Measurements from ENCODE around the gene VWC2L. TPM values are rescaled to one million over a fixed set of nuclear protein-coding genes. Genes with fewer than 3 reads are reported as not detected.

The VWC2L gene
- total RNA-seq (2014; rRNA removed; shearing (Covaris generic)) = not detected in 2 replicates

GRCh38 chr2:214410918-214411554 is at the start of gene VWC2L:
TSS of gene VWC2L (plus strand) at chr2:214411054. CDS start at chr2:214414194, 3,140 bp downstream.
- peak; percentile 1 for DNase-seq (ENCODE audit: low read depth)

DNA sequence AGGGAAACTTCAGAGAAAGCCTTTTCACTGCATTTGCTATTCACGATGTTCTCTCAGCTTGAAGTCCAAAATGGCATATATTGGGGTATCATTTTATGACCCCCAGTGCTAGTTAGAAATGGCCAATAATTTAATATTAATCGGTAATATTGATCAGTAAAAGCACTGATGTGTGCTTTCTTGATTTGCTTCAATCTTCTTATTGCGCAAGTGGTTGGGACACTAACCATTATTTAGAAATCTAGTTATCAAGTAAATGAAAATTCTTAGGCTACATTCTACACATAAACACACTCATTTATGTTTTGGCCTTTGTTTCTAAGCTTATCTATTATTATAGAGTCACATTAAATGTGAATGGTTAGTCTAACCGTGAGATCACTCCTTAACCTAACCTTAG is 49.7 kb upstream of the VWC2L start:
- no peak for DNase-seq (ENCODE audit: low read depth)

- DNase-seq (ENCODE audit: low read depth) = no peak
Measured at GRCh38 chr2:214365549-214365948, 45.3 kb upstream of the VWC2L start.

- DNase-seq (ENCODE audit: low read depth) = no peak
Measured at GRCh38 chr2:214367171-214367570, 43.7 kb upstream of the VWC2L start.

- no peak for DNase-seq (ENCODE audit: low read depth)
Measured at GRCh38 chr2:214376618-214377285, 34.1 kb upstream of the VWC2L start.

- no peak for DNase-seq (ENCODE audit: low read depth)
Measured at GRCh38 chr2:214377286-214377624, 33.6 kb upstream of the VWC2L start.

GRCh38 chr2:214378455-214379103 is 32.3 kb upstream of the VWC2L start:
- no peak for DNase-seq (ENCODE audit: low read depth)

DNA sequence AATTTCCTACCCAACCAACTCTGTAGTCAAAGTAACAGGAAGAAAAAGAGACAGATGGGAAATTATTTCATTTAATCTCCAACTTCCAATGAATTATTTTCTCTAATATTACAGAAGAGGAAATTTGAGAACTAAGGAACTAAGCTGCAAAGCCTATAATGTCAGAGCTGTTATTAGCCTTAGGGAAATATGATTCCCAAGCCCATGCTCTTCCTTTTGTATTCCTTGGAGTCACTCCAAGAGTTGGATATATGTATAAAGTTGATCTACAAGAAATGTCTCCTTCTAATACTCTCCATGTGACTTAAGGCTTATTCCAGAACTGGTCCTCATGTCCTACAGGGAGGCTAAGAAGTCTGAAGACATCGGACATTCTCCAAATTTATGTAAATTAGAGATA is 31.6 kb upstream of the VWC2L start:
- no peak for DNase-seq (ENCODE audit: low read depth)

DNA sequence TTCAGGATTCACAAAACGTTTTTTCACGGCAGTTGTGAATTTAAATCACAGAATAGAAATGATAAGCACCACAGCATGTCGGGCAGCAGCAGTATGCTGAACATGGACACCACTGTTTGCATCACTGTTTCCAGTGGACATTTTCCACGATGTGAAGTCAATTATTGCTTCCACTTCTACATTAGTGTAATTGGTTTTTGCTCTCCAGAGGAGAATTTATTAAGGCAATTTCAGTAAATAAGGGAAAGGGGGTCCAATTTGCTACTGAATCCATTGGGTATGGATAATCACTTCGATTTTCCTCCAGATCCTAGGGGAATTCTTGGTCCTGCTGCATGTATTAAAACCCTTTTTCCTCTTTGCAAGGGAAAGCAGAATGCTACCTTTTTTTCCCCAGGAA is 30.2 kb upstream of the VWC2L start:
- DNase-seq (ENCODE audit: low read depth) = no peak

GRCh38 chr2:214382229-214382628 is 28.6 kb upstream of the VWC2L start:
- no peak for DNase-seq (ENCODE audit: low read depth)

GRCh38 chr2:214386720-214387119 is 24.1 kb upstream of the VWC2L start:
- no peak for DNase-seq (ENCODE audit: low read depth)

DNA sequence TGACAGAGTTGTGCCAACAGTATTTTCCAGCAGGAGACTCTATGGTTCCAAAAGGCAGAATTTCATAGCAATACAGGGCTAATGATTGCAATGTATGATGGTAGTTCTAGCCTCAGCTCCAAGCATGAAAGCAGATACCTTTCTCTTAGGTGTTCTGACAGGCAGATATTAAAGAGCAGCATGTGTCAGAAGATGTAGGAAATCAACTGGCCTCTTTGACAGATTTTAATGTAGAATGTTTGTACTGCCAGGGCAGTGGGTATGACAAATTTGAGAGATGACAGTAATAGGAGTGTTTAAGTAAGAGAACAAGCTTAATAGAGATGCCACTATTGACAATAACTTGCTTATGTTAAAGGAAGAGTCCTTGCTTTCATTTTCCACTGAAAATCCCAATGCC is 21.5 kb upstream of the VWC2L start:
- DNase-seq (ENCODE audit: low read depth) = no peak

DNA sequence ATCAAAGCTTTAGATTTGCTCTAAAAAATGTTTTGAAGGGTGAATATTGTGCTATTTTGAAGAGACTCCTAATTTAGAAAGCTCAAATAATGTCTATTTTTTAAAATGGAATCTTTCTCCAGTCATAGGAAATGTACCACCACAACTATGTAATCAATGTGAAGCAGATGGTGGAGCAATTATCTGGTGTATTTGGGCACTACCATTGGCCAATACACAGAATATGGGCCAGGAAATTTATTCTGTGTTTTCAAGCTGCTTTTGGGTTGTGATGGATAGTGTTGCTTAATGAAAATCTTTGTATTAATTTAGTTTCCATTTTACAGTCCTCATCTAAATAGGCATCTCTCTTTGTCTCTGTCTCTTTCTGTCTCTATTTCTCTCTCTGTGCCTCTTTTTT is 17.1 kb upstream of the VWC2L start:
- DNase-seq (ENCODE audit: low read depth) = no peak

- DNase-seq (ENCODE audit: low read depth) = no peak
Measured at GRCh38 chr2:214395040-214395439, 15.8 kb upstream of the VWC2L start.

DNA sequence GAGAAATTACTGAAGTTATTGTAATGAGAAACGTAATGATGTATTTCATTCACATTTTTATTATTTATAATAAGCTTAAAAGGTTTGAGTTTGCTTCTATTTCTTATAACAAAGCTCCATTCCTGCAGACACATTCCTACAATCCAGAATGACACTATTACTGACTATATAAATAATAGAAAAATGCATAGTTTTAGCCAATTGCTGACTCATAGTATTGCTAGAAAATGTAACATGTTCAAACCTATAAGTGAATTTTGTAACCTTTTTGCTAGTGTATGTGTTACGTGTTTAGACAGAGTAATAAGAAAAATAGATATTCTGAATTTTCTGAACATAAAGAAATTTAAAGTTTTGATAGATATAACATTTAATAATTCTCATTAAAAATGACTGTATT is 9.3 kb upstream of the VWC2L start:
- DNase-seq (ENCODE audit: low read depth) = no peak

GRCh38 chr2:214410128-214410775 is 602 bp upstream of the VWC2L start:
- no peak for DNase-seq (ENCODE audit: low read depth)

DNA sequence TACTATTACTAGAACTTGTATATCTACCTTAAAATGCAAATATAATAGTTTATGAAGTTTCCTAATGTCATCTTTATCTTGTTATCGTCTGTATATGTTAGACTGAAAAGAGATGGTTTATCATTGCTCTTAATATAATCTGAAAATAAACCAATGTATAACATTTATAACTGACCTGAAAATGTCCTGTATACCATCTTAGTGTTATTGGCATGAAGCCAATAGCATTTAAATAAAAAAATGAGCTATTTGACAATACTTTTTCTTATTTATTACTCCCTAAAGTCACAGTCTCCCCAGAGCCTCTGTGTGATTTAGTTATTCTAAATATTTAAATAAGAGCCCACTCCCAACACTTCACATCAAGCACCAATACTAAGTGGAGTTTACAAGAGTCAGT is 1.8 kb downstream of the VWC2L start:
- DNase-seq (ENCODE audit: low read depth) = no peak

GRCh38 chr2:214436470-214436869 is 25.6 kb downstream of the VWC2L start:
- DNase-seq (ENCODE audit: low read depth) = no peak

GRCh38 chr2:214450118-214450894 is 39.5 kb downstream of the VWC2L start:
- DNase-seq (ENCODE audit: low read depth) = no peak

DNA sequence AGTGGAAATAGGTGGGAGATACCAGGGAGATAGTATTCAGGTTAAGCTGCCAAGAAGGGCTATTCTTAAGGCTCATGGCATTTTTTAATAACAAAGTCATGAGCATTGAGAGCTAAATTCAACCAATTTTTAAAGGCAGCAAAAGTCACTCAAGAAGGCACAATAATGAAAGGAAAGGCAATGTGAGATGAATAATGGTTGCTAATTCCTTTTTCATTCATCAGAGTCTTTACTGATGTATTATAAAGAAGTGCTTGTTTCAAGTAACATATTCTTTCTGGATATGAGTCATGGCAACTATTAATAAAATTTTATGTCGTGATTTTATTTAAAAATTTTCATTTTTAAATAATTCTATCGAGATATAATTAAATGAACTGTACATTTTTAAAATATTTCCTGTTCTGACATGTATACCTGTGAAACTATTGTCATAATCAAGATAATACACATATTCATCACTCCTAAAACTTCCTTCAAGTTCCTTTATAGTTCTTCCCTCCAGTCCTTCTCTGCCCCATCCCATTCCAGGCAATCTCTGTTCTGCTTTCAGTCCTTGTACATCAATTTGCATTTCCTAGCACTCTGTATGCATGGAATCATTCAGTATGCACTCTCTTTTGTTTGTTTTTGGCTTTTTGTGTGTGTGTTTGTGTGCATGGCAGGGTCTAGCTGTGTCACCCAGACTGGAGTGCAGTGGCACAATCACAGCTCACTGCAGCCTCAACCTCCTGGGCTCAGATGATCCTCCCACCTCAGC is 40.8 kb downstream of the VWC2L start:
- no peak for DNase-seq (ENCODE audit: low read depth)

Data from Daoy (cell line).